ENCODE data around the gene PDZK1IP1.

The PDZK1IP1 gene

DNA sequence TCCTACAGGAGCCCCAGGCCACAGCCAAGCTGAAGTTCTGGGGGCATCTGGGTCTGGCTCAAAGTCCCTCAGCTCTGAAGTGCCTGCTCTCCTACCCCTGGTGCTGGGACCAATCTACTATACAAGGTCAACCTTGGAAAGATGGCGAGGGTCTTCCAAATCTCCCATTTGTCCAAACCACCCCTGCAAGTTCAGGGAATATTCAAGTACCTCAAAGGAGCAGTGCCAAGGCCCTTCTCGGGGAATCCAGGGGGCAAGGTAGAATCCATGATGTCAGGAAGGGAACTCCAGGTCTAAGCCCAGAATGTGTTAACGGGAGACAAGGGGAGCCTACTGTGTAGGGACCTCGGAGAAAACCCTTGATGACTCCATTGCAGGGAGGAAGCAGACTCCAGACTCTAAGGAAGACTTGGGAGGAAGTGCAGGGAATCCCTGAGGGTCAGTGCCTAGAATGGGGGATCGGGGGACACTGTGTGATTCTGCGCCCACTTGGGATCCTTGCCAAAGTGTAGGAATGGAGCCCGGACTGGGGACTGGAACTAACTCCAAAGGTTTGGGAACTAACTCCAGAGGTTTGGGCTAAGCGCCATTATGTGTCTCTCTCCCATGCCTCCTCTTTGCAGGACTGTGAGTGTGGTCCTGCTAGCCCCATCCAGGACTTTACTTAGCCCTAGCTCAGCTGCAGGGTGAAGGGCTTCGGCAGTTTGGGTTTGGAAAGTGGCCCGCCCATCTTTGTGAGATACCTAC lies 33.5 kb upstream of the PDZK1IP1 start:
- TF ChIP-seq, protein P1, sequence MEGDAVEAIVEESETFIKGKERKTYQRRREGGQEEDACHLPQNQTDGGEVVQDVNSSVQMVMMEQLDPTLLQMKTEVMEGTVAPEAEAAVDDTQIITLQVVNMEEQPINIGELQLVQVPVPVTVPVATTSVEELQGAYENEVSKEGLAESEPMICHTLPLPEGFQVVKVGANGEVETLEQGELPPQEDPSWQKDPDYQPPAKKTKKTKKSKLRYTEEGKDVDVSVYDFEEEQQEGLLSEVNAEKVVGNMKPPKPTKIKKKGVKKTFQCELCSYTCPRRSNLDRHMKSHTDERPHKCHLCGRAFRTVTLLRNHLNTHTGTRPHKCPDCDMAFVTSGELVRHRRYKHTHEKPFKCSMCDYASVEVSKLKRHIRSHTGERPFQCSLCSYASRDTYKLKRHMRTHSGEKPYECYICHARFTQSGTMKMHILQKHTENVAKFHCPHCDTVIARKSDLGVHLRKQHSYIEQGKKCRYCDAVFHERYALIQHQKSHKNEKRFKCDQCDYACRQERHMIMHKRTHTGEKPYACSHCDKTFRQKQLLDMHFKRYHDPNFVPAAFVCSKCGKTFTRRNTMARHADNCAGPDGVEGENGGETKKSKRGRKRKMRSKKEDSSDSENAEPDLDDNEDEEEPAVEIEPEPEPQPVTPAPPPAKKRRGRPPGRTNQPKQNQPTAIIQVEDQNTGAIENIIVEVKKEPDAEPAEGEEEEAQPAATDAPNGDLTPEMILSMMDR (conservative IDR thresholded peaks at IDR 0.05; ENCODE audit: low read depth, low read length), result no peak
- H3K4me3 ChIP-seq (ENCODE audit: low read length), result no peak overlapping the region
- DNase-seq (ENCODE audit: low read depth), result no peak

- TF ChIP-seq, protein P1 (conservative IDR thresholded peaks at IDR 0.05; ENCODE audit: low read depth, low read length), result no peak
- H3K4me3 ChIP-seq (ENCODE audit: low read length), result no peak overlapping the region
- DNase-seq (ENCODE audit: low read depth), result no peak
Measured at GRCh38 chr1:47222476-47222875, 32.6 kb upstream of the PDZK1IP1 start.

DNA sequence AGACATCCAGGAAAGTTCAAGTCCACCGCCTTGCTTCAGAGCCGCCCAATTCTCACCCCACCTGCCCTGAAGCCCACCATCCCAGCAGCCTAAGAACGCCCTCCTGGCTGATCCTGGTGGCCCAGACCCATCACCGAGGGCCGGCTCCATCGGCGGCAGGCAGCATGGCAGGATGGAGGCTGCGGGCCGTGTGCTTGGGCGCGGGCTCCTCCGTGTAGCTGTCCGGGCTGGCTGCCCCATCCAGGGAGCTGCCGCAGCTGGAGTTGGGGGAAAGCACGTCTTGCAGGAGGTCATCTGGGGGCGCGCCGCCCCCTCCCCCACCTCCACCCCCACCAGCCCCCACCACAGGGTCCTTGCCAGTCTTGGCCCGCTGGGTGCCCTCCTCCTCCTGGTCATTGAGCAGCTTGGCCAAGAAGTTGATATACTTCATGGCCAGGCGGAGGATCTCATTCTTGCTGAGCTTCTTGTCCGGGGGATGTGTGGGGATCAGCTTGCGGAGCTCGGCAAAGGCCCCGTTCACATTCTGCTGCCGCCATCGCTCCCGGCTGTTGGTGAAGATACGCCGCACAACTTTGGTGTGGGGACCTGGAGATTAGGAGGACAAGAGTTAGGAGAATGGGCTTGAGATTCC lies 29.9 kb upstream of the PDZK1IP1 start:
- TF ChIP-seq, protein P1 (conservative IDR thresholded peaks at IDR 0.05; ENCODE audit: low read depth, low read length), result no peak
- no peak overlapping the region for H3K4me3 ChIP-seq (ENCODE audit: low read length)
- no peak for DNase-seq (ENCODE audit: low read depth)

DNA sequence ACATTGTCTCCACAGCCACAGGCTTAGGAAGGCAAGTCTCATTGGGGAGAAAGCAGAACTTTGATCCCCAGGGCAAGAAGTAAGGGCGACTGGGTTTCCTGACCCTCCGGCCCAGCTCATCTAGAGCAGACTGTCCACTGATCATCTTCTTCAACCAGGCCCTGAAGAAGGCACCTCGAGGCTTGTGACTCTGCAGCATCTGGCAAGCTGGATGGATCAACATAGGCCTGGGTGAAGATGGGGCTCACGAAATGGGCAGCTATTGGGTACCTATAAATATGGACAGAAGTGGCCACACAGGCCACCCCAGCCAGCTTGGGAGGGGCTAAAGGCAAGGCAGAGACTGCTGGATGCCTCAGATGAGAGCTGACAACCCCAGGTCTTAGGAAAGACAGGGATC lies 29.2 kb upstream of the PDZK1IP1 start:
- no peak for DNase-seq (ENCODE audit: low read depth)
- TF ChIP-seq, protein P1 (conservative IDR thresholded peaks at IDR 0.05; ENCODE audit: low read depth, low read length), result no peak

DNA sequence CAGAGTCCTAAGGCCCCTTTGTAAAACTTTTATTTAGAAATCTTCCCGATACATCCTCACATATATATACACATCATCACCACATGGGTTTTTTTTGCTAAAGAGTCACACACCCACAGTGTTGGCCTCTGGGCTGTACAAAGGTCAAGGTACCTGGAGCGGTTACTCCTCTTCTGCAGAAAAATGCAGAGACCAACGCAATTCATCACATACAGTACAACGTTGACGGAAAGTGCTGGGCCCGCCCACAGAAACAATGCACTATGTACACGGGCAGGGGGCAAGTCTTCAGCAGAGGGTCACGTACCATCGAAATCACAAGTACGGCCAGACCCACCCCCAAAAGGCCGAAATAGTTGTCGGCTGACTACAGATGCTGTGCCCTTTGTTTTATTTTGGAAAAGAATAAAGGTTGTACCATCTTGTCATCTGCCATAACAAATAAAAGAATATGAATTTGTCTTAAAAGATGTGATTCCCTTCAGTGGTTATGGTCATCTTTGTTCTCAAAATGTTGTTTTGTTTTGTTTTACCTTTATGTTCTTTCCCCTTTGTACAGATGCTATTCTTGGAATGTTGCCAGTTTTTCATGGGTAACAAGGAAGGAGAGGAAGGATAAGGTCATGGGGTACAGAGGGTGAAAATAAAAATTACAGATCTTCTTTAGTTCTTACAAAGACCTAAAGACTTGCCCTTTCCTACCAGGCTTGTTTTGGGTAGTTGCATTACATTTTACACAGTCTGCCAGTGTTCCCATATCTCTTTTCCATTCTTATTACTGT lies 26.6 kb upstream of the PDZK1IP1 start:
- TF ChIP-seq, protein P1 (conservative IDR thresholded peaks at IDR 0.05; ENCODE audit: low read depth, low read length), result no peak
- no peak overlapping the region for H3K4me3 ChIP-seq (ENCODE audit: low read length)
- DNase-seq (ENCODE audit: low read depth), result no peak

More for the DNA sequence above, 29.2 kb upstream of the PDZK1IP1 start:
- H3K4me3 ChIP-seq (ENCODE audit: low read length), result no peak overlapping the region

GRCh38 chr1:47215713-47216112 lies 25.9 kb upstream of the PDZK1IP1 start:
- DNase-seq (ENCODE audit: low read depth), result no peak
- TF ChIP-seq, protein P1 (conservative IDR thresholded peaks at IDR 0.05; ENCODE audit: low read depth, low read length), result no peak
- no peak overlapping the region for H3K4me3 ChIP-seq (ENCODE audit: low read length)
